ENCODE data around the gene RLIM.
A peak's percentile ranks its signal among the peaks of the same experiment; 100 is the strongest.
"Not testable (repeated sequence)": the region's sequence is repeated elsewhere in the genome, so short reads cannot be mapped to it uniquely, and the experiment has no call there.

The RLIM gene, protein sequence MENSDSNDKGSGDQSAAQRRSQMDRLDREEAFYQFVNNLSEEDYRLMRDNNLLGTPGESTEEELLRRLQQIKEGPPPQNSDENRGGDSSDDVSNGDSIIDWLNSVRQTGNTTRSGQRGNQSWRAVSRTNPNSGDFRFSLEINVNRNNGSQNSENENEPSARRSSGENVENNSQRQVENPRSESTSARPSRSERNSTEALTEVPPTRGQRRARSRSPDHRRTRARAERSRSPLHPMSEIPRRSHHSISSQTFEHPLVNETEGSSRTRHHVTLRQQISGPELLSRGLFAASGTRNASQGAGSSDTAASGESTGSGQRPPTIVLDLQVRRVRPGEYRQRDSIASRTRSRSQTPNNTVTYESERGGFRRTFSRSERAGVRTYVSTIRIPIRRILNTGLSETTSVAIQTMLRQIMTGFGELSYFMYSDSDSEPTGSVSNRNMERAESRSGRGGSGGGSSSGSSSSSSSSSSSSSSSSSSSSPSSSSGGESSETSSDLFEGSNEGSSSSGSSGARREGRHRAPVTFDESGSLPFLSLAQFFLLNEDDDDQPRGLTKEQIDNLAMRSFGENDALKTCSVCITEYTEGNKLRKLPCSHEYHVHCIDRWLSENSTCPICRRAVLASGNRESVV

DNA sequence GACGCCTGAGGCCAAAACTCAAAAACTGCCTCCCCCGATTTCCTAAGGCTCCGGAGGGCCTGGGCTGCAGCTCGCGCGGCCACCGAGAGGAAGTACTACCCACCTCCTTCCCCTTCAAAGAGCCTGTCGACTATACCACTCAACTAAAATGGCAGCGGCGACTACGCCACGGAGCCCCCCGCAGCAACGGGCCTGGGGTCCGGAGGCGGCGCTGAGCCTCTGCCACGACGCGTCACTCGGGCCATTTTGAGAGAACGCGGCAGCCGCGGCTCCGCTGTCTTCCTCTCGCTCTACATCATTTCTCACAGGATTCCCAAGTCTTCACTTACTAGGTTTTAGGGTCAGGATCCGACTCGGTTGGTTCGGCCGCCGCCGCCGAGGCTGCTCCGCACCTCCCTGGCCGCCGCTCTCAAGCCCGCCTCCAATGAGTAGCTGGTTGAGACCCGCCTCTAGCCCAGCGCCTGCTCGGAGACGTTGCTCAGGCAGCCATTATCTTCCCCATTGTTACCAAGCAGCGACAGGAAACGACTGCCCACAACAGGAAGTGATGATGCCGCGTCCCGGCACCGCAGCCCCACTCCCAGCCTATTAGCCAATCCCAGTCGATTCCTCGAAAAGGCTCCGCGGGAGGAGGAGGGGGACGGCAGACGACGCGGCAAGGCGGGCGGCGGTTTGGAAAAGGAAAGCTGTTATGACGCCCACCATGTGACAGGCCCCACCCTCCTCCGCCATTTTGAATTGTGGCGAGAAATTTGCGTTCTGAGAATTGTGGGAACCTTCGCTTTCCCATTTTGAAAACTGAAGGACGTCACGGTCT lies at the start of gene RLIM:
TSS of gene RLIM (minus strand) at position 532 of the 817 bp plus-strand sequence. CDS start 18,647 bp downstream, outside the sequence.
- peak; percentile 65 for DNase-seq (ENCODE audit: low read depth, low spot score)

DNA sequence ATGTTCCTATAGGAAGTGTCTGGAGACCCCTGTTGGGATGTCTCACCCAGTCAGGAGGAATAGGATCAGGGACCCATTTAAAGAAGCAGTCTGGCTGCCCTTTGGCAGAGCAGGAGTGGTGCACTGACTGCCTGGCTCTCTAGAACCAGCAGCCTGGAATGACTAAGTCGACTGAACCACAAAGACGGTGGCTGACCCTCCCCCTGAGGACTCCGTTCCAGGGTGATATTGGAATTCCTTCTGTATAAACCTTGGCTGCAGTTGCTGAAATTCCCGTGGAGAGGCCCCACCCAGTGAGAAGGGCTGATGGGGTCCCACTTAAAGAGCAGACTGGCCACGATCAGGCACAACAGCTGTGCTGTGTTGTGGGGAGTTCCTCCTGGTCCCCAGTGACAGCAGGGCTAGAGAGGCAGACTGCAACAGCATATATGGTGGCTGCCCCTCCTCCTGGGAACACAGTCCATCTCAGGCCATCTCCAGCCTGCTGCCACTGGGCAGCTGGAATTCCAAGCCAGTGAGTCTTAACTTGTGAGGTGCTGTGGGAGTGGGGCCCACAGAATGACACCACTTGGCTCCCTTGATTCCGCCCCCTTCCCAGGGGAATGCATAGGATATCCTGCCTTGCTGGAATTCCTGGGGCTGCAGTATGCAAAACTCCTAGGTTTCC lies 41.8 kb upstream of the RLIM start:
- DNase-seq (ENCODE audit: low read depth, low spot score), result no peak

DNA sequence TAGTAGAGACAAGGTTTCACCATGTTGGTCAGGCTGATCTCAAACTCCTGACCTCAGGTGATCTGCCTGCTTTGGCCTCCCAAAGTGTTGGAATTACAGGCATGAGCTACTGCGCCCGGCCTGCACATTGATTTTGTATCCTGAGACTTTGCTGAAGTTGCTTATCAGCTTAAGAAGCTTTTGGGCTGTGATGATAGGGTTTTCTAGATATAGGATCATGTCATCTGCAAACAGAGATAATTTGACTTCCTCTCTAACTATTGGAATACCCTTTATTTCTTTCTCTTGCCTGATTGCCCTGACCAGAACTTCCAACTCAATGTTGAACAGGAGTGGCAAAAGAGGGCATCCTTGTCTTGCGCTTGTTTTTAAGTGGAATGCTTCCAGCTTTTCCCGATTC lies 40.5 kb upstream of the RLIM start:
- DNase-seq (ENCODE audit: low read depth, low spot score), result not testable (repeated sequence)

DNA sequence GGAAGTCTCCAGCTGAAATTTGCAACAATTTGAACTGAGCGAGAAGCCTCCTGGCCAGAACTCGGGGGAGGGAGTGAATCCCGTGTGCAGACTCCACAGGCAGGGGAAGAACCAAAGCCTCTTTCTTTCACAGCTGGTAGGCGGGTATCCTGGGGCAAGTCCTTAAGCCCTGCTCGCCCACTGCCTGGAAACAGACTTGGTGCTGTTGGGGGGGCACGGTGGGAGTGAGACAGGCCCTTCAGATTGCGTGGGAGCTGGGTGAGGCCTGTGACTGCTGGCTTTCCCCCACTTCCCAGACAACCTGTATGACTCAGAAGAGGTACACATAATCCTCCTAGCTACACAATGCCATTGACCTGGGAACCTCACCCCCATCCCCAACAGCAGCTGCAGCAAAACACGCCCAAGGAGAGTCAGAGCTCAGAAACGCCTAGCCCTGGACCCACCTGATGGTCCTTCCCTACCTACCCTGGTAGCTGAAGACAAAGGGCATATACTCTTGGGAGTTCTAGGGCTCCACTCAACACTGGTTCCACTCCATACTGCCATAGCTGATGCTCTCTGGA lies 22.4 kb upstream of the RLIM start:
- DNase-seq (ENCODE audit: low read depth, low spot score), result no peak

DNA sequence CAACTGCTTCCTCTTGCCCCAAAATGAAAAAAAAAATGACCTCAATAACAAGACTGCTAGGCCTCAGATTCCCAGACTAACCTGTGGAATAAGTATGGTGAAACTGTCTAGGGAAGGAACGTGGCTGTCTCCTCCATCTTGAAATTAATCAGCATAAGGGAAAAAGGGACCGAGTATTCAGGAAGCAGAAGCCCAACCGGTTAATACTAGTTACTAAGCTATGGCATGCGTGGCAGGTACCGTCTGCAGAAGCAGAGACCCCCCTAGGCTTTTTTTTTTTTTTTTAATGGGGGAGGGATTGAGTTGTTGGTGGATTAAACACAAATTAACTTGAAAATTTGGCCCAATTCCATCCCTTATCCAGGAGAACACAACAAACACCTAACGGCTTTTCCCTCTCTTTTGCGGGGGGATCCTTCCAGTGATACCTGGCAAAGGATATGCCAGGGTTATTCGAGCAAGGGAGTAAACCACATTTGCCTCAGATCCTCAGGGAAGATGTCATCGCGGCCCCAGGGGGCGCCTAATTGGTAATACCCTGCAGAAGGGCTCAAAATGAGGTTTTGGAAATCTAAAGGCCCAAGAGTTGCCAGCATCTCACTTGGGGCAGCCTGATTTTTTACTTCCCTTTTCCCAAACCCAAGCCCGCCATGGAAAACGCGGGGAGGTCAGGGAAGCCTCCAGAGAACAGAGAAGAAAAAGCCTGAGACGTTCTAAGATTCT lies 893 bp downstream of the RLIM start:
- no peak for DNase-seq (ENCODE audit: low read depth, low spot score)

DNA sequence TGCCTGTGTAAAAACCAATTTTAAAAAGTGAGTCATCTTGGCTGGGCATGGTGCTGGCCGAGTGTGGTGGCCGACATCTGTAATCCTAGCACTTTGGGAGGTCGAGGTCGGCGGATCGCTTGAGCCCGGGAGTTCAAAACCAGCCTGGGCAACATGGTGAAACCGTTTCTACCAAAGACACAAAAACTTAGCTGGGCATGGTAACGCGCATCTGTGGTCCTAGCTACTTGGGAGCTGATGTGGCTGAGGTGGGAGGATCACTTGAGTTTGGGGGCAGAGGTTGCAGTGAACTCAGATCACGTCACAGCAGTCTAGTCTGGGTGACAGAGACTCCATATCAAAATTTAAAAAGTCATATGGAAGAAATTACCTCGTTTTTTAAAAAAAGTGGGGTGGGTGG lies 7.6 kb downstream of the RLIM start:
- DNase-seq (ENCODE audit: low read depth, low spot score), result no peak

DNA sequence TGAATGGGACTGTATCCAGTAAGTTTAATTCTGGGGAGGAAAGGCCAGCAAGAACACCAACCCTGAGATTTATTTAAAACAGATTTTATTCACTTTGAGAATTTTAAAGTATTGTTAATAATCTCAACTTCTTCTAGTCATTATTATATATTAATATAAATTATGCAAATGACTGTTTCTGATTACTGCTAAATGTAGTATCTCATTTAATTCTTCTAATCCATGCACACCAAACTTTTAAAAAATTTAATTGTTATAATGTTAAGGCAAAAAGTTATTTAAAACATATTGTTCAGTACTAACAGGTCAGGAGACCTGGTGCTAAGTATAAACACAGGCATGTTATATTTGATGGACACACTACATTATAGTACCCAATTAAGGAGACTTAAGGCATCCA lies 8.1 kb downstream of the RLIM start:
- no peak for DNase-seq (ENCODE audit: low read depth, low spot score)

DNA sequence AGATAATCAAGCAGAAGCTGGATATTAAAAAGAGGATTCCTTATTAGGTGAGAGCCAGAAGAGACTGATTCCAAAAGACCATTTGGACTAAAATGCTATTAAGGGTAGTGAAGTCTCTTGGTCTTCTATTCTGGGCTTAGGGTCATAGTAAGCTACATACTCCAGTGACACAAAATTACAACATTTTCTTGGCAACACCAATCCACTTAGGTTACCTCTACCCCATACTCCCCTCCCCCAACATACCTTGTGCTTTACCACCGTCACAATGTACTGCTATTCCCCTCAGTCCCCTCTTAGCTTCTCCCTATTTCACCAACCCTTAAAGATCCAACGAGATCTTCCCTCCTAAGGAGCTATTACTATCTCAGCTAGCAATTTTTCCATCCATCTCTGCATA lies 11.4 kb downstream of the RLIM start:
- no peak for DNase-seq (ENCODE audit: low read depth, low spot score)

DNA sequence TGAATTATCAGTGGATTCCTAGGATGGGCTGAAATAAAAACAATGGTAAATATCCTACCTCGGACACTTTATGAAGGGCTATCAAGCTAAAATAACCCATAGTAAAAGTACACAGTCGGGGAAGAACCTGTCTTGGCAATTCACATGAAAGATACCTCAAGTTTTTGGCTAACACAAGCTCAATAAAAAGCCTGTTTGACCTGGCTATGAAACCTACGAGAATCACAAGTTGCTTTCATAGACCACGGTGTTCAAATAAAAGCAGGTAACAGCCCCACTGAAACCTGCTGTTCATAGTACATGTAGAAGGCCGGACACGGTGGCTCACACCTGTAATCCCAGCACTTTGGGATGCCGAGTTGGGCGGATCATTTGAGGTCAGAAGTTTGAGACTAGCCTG lies 12.3 kb downstream of the RLIM start:
- no peak for DNase-seq (ENCODE audit: low read depth, low spot score)

DNA sequence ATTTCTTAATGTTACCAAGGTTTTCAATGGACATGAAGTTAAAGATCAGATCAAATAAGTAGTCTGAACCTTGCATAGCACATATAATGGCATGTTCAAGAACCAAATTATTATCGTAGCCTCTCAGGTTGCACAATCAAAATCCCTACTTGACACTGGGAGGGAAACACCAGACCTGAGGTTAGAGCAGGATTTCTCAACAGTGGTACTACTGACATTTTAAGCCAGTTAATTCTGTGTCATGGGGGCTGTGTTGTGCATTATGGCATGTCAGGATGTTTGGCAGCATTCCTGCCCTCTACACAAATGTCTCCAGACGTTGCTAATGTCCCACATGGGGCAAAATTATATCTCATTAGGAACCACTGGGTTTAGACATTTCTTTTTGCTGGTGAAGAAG lies 20.8 kb downstream of the RLIM start:
- DNase-seq (ENCODE audit: low read depth, low spot score), result no peak

DNA sequence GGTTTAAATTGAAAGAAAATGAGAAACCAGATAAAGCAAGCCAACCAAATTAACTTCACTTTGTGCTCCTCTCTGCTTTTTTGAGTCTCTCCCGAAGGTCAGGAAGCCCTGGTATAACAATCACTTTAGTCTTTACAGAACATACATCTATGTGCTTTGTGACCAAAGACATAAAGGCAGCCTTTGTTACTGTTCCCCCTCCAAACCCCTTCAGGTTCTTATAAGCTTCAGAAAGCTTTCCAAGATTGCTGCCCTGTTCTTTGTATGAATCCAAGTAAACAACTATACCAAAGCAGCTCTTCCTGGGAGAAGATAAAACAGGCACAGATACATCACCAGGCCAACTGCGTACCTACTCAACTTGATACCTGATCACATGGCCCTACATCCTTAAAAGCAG lies 28.7 kb downstream of the RLIM start:
- no peak for DNase-seq (ENCODE audit: low read depth, low spot score)

DNA sequence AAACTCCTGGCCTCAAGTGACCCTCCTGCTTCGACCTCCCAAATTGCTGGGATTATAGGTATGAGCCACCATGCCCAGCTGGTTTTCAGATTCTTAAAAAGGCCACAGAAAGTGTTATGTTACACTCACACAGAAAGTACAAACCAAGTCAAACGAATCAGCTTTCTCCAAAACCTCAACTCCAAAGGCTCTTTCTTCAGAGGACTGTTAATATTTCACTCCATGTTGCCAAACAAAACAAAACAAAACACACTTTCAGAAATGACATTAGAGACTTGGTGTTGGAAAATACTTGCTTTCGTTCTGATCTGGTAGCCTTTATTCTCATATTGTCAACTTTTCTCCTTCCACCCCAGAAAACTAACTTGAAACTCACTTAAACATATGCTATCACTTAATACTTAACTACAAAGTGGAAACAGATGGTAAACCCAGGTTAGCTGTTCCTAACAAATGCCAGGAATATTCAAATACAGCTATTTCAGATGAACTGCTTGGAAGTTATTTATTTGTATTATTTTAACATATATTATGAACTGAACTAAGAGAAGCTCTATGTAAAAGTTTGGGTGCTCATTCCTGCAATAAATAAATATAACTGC lies 34.7 kb downstream of the RLIM start:
- no peak for DNase-seq (ENCODE audit: low read depth, low spot score)

DNA sequence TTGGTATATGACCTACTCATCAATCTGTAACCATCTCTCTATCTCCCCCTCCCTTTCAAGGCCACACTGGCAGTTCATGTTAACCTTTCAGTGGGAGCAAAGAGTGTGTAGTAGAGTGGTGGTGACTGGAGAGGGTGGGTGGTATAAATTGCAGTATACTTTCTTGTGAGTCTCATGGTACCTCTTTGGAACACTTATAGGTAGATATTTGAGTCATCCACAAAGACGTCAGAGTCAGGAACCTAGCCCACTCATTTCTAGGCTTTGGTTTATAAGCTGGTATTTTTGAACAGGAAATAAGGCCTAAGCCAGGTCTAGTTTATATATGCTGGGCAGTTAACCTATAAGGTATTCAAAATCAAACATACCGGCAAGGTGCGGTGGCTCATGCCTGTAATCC lies 36.3 kb downstream of the RLIM start:
- no peak for DNase-seq (ENCODE audit: low read depth, low spot score)

DNA sequence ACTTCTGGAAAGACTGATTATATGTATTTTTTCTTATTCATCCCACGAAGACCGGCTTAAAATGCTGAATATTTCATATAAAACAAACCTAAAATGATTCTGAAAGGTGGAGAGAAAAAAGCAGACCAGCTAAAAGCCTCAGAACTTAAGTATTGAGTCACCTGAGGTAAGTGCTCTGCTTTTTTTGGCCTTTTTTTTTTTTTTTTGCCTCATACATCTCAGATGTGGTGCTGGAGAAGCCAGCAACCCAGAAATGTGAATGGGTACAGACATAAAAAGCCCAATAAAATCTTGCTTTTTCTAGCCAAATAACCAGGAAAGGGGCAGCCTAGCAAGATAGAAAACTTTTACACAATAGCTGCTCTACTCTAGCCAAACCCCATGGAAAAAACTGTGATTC lies 57.0 kb downstream of the RLIM start:
- DNase-seq (ENCODE audit: low read depth, low spot score), result no peak

DNA sequence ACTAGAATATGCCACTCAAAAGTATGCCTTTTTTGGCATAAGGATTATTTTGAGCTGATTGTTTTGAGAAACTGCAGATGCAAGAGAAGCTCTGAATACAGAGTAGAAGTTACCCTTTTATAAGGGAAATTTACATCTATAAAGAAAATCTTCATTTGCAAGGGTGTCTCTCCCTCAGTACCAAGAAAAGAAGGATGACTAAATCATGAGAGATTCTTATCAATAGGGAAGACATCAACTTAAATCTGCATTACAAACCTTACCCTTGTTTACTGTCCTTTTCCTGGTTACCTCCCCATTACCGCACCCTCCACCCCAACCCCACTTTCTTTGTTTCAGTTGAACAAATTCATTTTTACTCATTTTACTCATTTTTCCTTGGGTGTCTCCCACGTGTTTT lies 62.5 kb downstream of the RLIM start:
- no peak for DNase-seq (ENCODE audit: low read depth, low spot score)

DNA sequence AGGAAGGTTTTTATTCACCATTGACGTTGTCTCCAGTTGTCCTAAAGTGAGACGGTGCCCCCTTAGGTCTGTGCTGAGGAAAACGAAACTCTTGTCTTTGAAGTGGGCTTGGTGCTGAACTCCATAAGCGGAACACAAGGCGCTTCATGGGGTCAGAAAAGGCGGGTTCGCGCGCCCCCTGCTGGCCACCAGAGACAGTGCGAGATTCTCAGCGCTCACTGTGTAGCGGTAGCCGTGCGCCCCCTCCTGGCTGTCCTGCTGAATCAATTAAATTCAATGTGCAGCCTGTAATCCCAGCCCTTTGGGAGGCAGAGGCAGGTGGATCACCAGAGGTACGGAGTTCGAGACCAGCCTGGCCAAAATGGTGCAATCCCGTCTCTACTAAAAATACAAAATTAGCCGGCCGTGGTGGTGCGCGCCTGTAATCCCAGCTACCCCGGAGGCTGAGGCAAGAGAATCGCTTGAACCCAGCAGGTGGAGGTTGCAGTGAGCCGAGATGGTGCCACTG lies 64.1 kb downstream of the RLIM start:
- no peak for DNase-seq (ENCODE audit: low read depth, low spot score)

DNA sequence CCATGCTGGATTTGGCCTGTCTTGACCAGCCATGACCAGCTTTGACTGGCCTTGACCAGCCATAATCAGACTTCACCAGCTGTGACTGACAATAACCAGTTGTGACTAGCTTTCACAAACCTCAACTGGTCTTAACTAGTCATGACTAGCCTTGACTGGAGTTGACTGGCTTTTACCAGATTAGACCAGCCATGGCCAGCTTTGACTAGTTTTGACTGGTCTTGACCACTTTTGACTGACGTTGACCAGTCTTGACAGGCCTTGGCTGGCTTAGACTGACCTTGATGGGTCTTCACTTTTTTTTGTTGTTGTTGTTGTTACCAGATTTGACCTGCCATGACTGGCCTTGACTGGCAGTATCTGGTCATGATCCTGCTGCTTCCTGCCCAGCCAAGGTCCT lies 67.4 kb downstream of the RLIM start:
- DNase-seq (ENCODE audit: low read depth, low spot score), result no peak

DNA sequence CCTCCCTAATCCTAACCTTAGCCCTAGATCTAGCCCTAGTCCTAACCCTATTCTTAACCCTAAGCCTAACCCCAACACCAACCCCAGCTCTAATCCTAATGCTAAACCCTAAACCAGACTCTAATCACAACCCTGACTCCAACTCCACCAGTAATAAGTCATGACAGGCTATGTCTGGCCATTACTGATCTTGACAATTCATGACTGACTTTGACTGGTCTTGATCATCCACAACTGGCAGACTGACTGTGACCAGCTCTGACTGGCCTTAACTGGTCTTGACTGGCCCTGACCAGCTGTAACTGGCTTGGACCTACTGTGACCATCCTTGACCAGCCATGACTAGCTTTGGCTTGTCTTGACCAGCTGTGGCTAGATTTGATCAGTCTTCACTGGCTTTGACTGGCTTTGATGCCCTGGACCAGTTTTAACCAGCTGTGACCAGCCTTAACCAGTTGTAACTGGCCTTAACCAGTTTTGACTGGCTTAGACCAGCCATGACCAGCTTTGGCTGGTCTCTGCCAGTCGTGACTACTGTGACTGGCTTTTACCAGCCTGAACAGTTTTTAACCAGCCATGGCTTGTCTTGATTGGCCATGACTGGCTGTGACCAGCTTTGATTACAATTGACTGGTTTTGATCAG lies 68.4 kb downstream of the RLIM start:
- no peak for DNase-seq (ENCODE audit: low read depth, low spot score)

DNA sequence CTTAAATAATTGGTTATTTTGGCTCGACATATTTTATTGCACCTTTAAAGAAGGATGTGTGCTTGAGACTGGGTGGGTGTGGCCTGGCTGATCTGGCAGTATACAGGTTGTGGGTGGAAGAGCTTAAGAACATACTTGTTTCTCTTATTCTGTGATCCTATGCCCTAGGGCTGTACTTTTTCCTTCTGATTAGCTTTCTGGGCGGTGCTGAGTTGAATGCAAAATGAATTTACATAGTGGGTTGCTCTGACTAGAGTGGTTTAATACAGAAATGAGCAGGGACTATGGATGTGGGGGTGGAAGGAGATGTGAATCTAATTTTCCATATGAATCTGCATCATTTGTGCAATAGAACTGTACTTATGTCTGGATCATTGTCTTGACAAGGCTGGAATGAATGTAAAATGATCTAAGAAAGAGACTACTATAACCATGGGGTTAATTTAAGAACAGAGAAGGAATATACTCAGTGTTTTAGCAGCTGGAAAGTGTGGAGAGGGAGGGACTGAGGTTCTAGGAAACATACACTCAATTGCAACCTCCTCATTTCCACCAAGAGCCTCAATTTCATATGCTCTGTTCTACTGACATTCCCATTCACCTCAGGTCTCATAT lies 73.7 kb downstream of the RLIM start:
- DNase-seq (ENCODE audit: low read depth, low spot score), result no peak
